HG03565 (cell line): ENCODE results near the gene COX7A2L.

Experiments used
- ATAC-seq: cut with Tn5 transposase; IDR thresholded peaks from one replicate; pipeline ENCODE4 v1.9.1; 2021; ENCODE audit warnings: mild to moderate bottlenecking, moderate library complexity; ENCODE audit not compliant: unreplicated experiment

COX7A2L gene

GRCh38 chr2:42321452-42322064 lies 39.5 kb downstream of the COX7A2L start:
- ATAC-seq, result no peak

- no peak for ATAC-seq
These were observed 41.8 kb downstream of the COX7A2L start for GRCh38 chr2:42319265-42319664.

- ATAC-seq, result no peak
These were observed 43.1 kb downstream of the COX7A2L start for GRCh38 chr2:42317945-42318344.

GRCh38 chr2:42317486-42317885 lies 43.5 kb downstream of the COX7A2L start:
- ATAC-seq, result no peak

GRCh38 chr2:42316910-42317309 lies 44.1 kb downstream of the COX7A2L start:
- no peak for ATAC-seq

- no peak for ATAC-seq
These were observed 45.1 kb downstream of the COX7A2L start for GRCh38 chr2:42315844-42316470.

- no peak for ATAC-seq
These were observed 46.0 kb downstream of the COX7A2L start for GRCh38 chr2:42314892-42315468.

- no peak for ATAC-seq
These were observed 48.9 kb downstream of the COX7A2L start for GRCh38 chr2:42312106-42312505.

GRCh38 chr2:42310007-42310515 lies 51.0 kb downstream of the COX7A2L start:
- ATAC-seq, result no peak

GRCh38 chr2:42309366-42309765 lies 51.7 kb downstream of the COX7A2L start:
- ATAC-seq, result no peak

GRCh38 chr2:42307180-42307579 lies 53.8 kb downstream of the COX7A2L start:
- ATAC-seq, result no peak

GRCh38 chr2:42304059-42304713 lies 56.8 kb downstream of the COX7A2L start:
- ATAC-seq, result no peak

GRCh38 chr2:42303252-42303651 lies 57.8 kb downstream of the COX7A2L start:
- no peak for ATAC-seq

GRCh38 chr2:42300527-42300926 lies 60.5 kb downstream of the COX7A2L start:
- ATAC-seq, result no peak
